Choroid plexus epithelial cell (primary cell): ENCODE data around the gene EGFL8.
"Not testable (repeated sequence)": the region's sequence is repeated elsewhere in the genome, so short reads cannot be mapped to it uniquely, and the experiment has no call there.

Source experiments
- DNase-seq: peaks from one replicate; pipeline ENCODE4 v3.0.0-alpha.2; 2010; ENCODE audit warnings: low read depth
- H3K4me3 ChIP-seq: 2 replicates; pipeline ENCODE4 v1.5.1; 2011; ENCODE audit warnings: low read depth, mild to moderate bottlenecking, control low read depth, low read length, moderate library complexity
- CTCF ChIP-seq: conservative IDR thresholded peaks from 2 replicates; pipeline ENCODE4 v1.5.1; 2011; ENCODE audit warnings: low read depth, mild to moderate bottlenecking, control low read depth, inconsistent platforms, low read length, moderate library complexity

EGFL8 gene

GRCh38 chr6:32200711-32201475 lies 36.5 kb downstream of the EGFL8 start:
- H3K4me3 ChIP-seq: no peak overlapping the region
- no peak for TF ChIP-seq CTCF
- no peak for DNase-seq

- TF ChIP-seq CTCF: no peak
Observed at GRCh38 chr6:32202186-32202585, 37.8 kb downstream of the EGFL8 start.

GRCh38 chr6:32203426-32204267 lies 39.3 kb downstream of the EGFL8 start:
- TF ChIP-seq CTCF: no peak
- peak; percentile 6 for DNase-seq

More at GRCh38 chr6:32202186-32202585, 37.8 kb downstream of the EGFL8 start:
- DNase-seq: no peak
- H3K4me3 ChIP-seq: no peak overlapping the region

GRCh38 chr6:32204268-32204715 lies 39.9 kb downstream of the EGFL8 start:
- TF ChIP-seq CTCF: no peak
- no peak for DNase-seq
- no peak overlapping the region for H3K4me3 ChIP-seq

More at GRCh38 chr6:32203426-32204267, 39.3 kb downstream of the EGFL8 start:
- no peak overlapping the region for H3K4me3 ChIP-seq

GRCh38 chr6:32208996-32209395 lies 44.6 kb downstream of the EGFL8 start:
- no peak for DNase-seq
- no peak for TF ChIP-seq CTCF
- no peak overlapping the region for H3K4me3 ChIP-seq

GRCh38 chr6:32210191-32210601 lies 45.8 kb downstream of the EGFL8 start:
- TF ChIP-seq CTCF: no peak
- no peak overlapping the region for H3K4me3 ChIP-seq
- no peak for DNase-seq

- not testable (repeated sequence) for DNase-seq, H3K4me3 ChIP-seq
Observed at GRCh38 chr6:32211432-32211831, 47.0 kb downstream of the EGFL8 start.
